ENCODE measurements around the gene GPRC5C. TPM values are rescaled to one million over a fixed set of nuclear protein-coding genes. Genes with fewer than 3 reads are reported as not detected.

GPRC5C gene
- total and polyA plus RNA-seq, 2 of the 13 experiments (the other 11 are each of a cell fraction or from before 2014, with no cell fraction given): 85.6 to 300 TPM

GRCh38 chr17:74430706-74431567, 951 bp upstream of the GPRC5C start (continued):
- TF ChIP-seq GMEB2 (CRISPR knock-in tag; IDR thresholded peaks at IDR 0.05; ENCODE audit: low read depth): no peak
- peak; percentile 21; the same call in 1 of the 2 replicates for TF ChIP-seq TRAFD1 (CRISPR knock-in tag; IDR thresholded peaks at IDR 0.05; ENCODE audit: borderline replicate concordance)
- TF ChIP-seq ZNF317 (CRISPR knock-in tag; IDR thresholded peaks at IDR 0.05): peak; percentile 47; the same call in 1 of the 2 replicates
- peak; percentile 72 for TF ChIP-seq ZNF709 (CRISPR knock-in tag; IDR thresholded peaks at IDR 0.05)
- no peak; the same call in 1 of the 2 replicates for TF ChIP-seq ZXDC (CRISPR knock-in tag; IDR thresholded peaks at IDR 0.05)
- no peak; the same call in 1 of the 2 replicates for TF ChIP-seq KDM1A (CRISPR knock-in tag; IDR thresholded peaks at IDR 0.05)
- TF ChIP-seq NFE2 (CRISPR knock-in tag; IDR thresholded peaks at IDR 0.05): no peak
- peak; percentile 71 for TF ChIP-seq YEATS4 (CRISPR knock-in tag; IDR thresholded peaks at IDR 0.05; ENCODE audit: borderline replicate concordance)
- peak; percentile 60 for TF ChIP-seq SIX4 (CRISPR knock-in tag; IDR thresholded peaks at IDR 0.05)
- TF ChIP-seq SMYD3 (CRISPR knock-in tag; IDR thresholded peaks at IDR 0.05): peak; percentile 22; the same call in 1 of the 2 replicates
- TF ChIP-seq ZSCAN30 (CRISPR knock-in tag; IDR thresholded peaks at IDR 0.05): no peak
- TF ChIP-seq TBX3 (IDR thresholded peaks at IDR 0.05; ENCODE audit: borderline replicate concordance): no peak
- TF ChIP-seq CCAR2 (optimal IDR thresholded peaks at IDR 0.05; ENCODE audit: low read depth, low read length): peak; percentile 14
- 0 out of 2 replicates have a peak, but pooled peaks have one; percentile 31 for TF ChIP-seq ZNF713 (CRISPR knock-in tag; IDR thresholded peaks at IDR 0.05)
- TF ChIP-seq MXD4 (CRISPR knock-in tag; IDR thresholded peaks at IDR 0.05): peak; percentile 59
- no peak for TF ChIP-seq GZF1 (CRISPR knock-in tag; IDR thresholded peaks at IDR 0.05)
- no peak for TF ChIP-seq TEAD3 (CRISPR knock-in tag; optimal IDR thresholded peaks at IDR 0.05; ENCODE audit: borderline replicate concordance)
- TF ChIP-seq HNRNPH1 (optimal IDR thresholded peaks at IDR 0.05; ENCODE audit: low read depth, low read length): no peak
- peak; percentile 49; the same call in 1 of the 2 replicates for TF ChIP-seq PRMT3 (CRISPR knock-in tag; IDR thresholded peaks at IDR 0.05; ENCODE audit: borderline replicate concordance, low read depth)
- peak; percentile 88 for TF ChIP-seq ZBTB43 (CRISPR knock-in tag; conservative IDR thresholded peaks at IDR 0.05)
- no peak for TF ChIP-seq POGZ (CRISPR knock-in tag; IDR thresholded peaks at IDR 0.05)
- no peak for TF ChIP-seq NPAS2 (CRISPR knock-in tag; IDR thresholded peaks at IDR 0.05; ENCODE audit: borderline replicate concordance)
- no peak for TF ChIP-seq BORCS8-MEF2B (CRISPR knock-in tag; IDR thresholded peaks at IDR 0.05)

Measured in HepG2 (cell line).